Measurements from ENCODE around the gene MGMT.

MGMT gene

GRCh38 chr10:129497013-129497412 lies 30.0 kb downstream of the MGMT start:
- DNase-seq, result no peak

GRCh38 chr10:129498680-129499079 lies 31.6 kb downstream of the MGMT start:
- no peak for DNase-seq

GRCh38 chr10:129500617-129501339 lies 33.7 kb downstream of the MGMT start:
- no peak for DNase-seq

- DNase-seq, result no peak
Observed at GRCh38 chr10:129501652-129502436, 34.8 kb downstream of the MGMT start.

GRCh38 chr10:129502448-129502847 lies 35.4 kb downstream of the MGMT start:
- DNase-seq, result no peak

- no peak for DNase-seq
Observed at GRCh38 chr10:129505500-129506075, 38.5 kb downstream of the MGMT start.

- no peak for DNase-seq
Observed at GRCh38 chr10:129506101-129506797, 39.2 kb downstream of the MGMT start.

- DNase-seq, result no peak
Observed at GRCh38 chr10:129507216-129507889, 40.3 kb downstream of the MGMT start.

- DNase-seq, result no peak
Observed at GRCh38 chr10:129509155-129509554, 42.1 kb downstream of the MGMT start.

- DNase-seq, result no peak
Observed at GRCh38 chr10:129509835-129510234, 42.8 kb downstream of the MGMT start.

- no peak for DNase-seq
Observed at GRCh38 chr10:129511086-129511485, 44.0 kb downstream of the MGMT start.

- no peak for DNase-seq
Observed at GRCh38 chr10:129511758-129512157, 44.7 kb downstream of the MGMT start.

- DNase-seq, result no peak
Observed at GRCh38 chr10:129513312-129513711, 46.3 kb downstream of the MGMT start.

- no peak for DNase-seq
Observed at GRCh38 chr10:129514568-129515451, 47.8 kb downstream of the MGMT start.

- no peak for DNase-seq
Observed at GRCh38 chr10:129516846-129517679, 50.0 kb downstream of the MGMT start.

- no peak for DNase-seq
Observed at GRCh38 chr10:129517680-129518057, 50.6 kb downstream of the MGMT start.

GRCh38 chr10:129518793-129519192 lies 51.8 kb downstream of the MGMT start:
- no peak for DNase-seq

GRCh38 chr10:129520440-129521080 lies 53.5 kb downstream of the MGMT start:
- no peak for DNase-seq

GRCh38 chr10:129521161-129522025 lies 54.4 kb downstream of the MGMT start:
- no peak for DNase-seq

All from inflammatory macrophage treated with lipopolysaccharide for 1 hour (primary cell).